Breast epithelium (tissue), 3 donors: ENCODE measurements around the gene RSPH3.

Experiments
- POLR2A ChIP-seq: fragments of 450-650 bp; IDR thresholded peaks from one replicate; pipeline ENCODE4 v1.6.1; 2016; ENCODE audit warnings: antibody characterized with exemption, mild to moderate bottlenecking, moderate library complexity
- TF ChIP-seq, protein P1 (sequence below), 3 donors: fragments of 450-650 bp; IDR thresholded peaks; one replicate each; pipeline ENCODE4 v1.5.1; 2016 to 2017; ENCODE audit warnings: antibody characterized with exemption in 3 of 3, mild to moderate bottlenecking in 3 of 3, moderate library complexity in 3 of 3

DNA sequence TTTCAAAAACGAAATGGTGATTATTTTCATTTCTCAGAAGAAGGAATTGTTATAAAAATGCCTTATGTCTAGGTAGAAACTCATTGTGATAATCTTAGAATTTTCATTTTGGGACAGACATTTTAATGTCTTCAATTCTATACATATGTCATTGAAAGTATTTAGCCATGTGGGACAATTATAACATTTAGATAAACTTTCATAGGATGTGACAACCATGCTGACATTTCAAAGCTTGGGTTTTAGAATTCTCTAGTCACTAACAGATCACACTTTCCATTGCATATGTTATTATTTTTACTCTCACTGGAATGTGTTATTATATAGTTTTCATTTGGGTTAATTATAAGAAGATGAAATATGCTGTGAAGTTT is 39.9 kb upstream of the RSPH3 start:
- TF ChIP-seq, protein P1, sequence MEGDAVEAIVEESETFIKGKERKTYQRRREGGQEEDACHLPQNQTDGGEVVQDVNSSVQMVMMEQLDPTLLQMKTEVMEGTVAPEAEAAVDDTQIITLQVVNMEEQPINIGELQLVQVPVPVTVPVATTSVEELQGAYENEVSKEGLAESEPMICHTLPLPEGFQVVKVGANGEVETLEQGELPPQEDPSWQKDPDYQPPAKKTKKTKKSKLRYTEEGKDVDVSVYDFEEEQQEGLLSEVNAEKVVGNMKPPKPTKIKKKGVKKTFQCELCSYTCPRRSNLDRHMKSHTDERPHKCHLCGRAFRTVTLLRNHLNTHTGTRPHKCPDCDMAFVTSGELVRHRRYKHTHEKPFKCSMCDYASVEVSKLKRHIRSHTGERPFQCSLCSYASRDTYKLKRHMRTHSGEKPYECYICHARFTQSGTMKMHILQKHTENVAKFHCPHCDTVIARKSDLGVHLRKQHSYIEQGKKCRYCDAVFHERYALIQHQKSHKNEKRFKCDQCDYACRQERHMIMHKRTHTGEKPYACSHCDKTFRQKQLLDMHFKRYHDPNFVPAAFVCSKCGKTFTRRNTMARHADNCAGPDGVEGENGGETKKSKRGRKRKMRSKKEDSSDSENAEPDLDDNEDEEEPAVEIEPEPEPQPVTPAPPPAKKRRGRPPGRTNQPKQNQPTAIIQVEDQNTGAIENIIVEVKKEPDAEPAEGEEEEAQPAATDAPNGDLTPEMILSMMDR (IDR thresholded peaks at IDR 0.05): no peak
- TF ChIP-seq POLR2A: no peak
